Measurements from ENCODE around the gene SLC8A1.

The SLC8A1 gene

DNA sequence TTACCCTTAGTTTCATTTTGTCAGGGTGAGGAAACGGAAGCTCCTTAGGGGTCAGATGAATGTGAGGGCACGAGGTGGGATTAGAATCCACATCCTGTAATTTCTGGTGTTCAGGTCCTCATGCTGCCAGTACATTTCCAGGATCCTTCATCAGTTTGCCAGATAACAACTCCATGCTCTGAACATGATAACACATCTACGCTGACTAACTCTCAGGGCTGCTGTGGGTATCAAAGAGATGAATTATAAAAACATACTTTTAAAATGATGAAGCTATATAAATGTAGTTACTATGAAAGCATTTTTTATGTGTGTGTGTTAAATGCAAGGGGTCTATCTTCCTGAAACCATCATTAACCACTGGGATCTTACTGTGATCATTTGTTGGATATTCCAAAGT, 325.9 kb downstream of the SLC8A1 start:
- Histone ChIP-seq H3K4me3 (ENCODE audit: insufficient read depth, low read depth, low read length, poor library complexity, severe bottlenecking) (no peak overlapping the region), H3K4me1 (ENCODE audit: control insufficient read depth, insufficient read depth, low read length, poor library complexity, severe bottlenecking) (no peaks in the 10 kb centered on the region), H3K9me3 (ENCODE audit: control insufficient read depth, low read length) (no peaks in the 10 kb centered on the region), H3K36me3 (ENCODE audit: control insufficient read depth, insufficient read depth, low read length) (no peaks in the 10 kb centered on the region), H3K27me3 (replicated peaks; ENCODE audit: control insufficient read depth, insufficient read depth, low read length, poor library complexity, severe bottlenecking) (no peaks in the 10 kb centered on the region), H3K27ac (ENCODE audit: insufficient read depth, low read length, poor library complexity, severe bottlenecking) (no peak overlapping the region)
- DNase-seq: no peak

DNA sequence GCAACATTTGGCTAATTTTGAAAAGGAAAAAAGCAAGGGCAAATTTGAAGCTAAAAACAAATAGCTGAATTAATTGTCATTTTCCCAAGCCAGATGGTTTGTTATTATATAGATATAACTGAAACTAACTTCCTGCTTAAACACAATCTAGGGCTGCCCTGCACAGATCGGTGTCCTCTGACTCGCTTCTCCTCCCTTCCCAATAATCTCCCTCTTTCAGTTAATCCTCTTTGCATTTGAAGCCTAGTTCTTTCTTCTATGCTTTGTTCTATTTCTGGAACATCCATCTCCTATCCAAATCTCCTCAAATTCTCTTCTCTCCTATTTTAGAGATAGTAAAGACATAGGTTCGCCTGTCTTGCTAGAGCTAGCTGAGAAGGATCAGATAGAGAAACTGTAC, 328.1 kb downstream of the SLC8A1 start:
- H3K36me3 ChIP-seq (ENCODE audit: control insufficient read depth, insufficient read depth, low read length): no peaks in the 10 kb centered on the region
- no peaks in the 10 kb centered on the region for H3K27me3 ChIP-seq (replicated peaks; ENCODE audit: control insufficient read depth, insufficient read depth, low read length, poor library complexity, severe bottlenecking)
- no peaks in the 10 kb centered on the region for H3K9me3 ChIP-seq (ENCODE audit: control insufficient read depth, low read length)
- H3K4me3 ChIP-seq (ENCODE audit: insufficient read depth, low read depth, low read length, poor library complexity, severe bottlenecking): no peak overlapping the region
- H3K27ac ChIP-seq (ENCODE audit: insufficient read depth, low read length, poor library complexity, severe bottlenecking): no peak overlapping the region
- H3K4me1 ChIP-seq (ENCODE audit: control insufficient read depth, insufficient read depth, low read length, poor library complexity, severe bottlenecking): no peaks in the 10 kb centered on the region
- DNase-seq: no peak

DNA sequence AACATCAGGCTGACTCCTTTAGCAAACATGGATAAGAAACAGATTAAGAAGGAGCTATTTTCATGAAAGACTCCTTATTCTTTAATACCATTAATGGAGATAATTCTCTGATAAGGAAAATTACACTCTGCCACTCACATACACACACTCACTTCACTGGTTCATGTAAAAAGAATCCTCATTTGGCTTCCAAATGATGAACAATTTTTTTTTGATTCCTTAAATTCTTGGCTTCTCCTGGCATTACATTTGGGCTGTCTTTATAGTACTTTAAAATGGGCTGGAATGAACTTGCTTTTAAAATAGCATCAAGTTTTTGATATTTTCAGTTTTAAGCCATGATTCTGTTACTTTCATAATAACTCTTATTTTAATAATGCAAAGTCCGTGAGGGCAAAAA, 328.6 kb downstream of the SLC8A1 start:
- Histone ChIP-seq H3K27me3 (replicated peaks; ENCODE audit: control insufficient read depth, insufficient read depth, low read length, poor library complexity, severe bottlenecking) (no peaks in the 10 kb centered on the region), H3K4me1 (ENCODE audit: control insufficient read depth, insufficient read depth, low read length, poor library complexity, severe bottlenecking) (no peaks in the 10 kb centered on the region), H3K36me3 (ENCODE audit: control insufficient read depth, insufficient read depth, low read length) (no peaks in the 10 kb centered on the region), H3K4me3 (ENCODE audit: insufficient read depth, low read depth, low read length, poor library complexity, severe bottlenecking) (no peak overlapping the region), H3K27ac (ENCODE audit: insufficient read depth, low read length, poor library complexity, severe bottlenecking) (no peak overlapping the region), H3K9me3 (ENCODE audit: control insufficient read depth, low read length) (no peaks in the 10 kb centered on the region)
- no peak for DNase-seq

DNA sequence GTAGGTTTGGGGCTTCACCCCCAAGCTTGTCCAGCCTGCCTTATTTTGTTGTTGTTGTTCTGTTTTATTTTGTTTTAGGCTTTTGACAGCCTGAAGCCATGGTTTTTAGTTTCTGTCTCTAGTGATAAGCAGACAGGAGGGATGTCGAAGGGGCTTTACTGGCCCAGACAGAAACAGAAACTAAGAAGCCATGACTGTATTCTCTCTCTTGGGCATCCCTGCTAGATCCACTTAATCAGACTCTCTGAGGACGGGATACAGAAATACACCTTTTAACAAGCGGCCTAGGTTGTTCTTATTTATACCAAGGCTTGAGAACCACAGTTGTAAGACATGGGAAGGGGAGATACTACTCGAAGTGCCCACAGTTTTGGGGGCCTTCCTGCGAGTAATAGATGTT, 330.9 kb downstream of the SLC8A1 start:
- no peak overlapping the region for H3K4me3 ChIP-seq (ENCODE audit: insufficient read depth, low read depth, low read length, poor library complexity, severe bottlenecking)
- H3K4me1 ChIP-seq (ENCODE audit: control insufficient read depth, insufficient read depth, low read length, poor library complexity, severe bottlenecking): no peaks in the 10 kb centered on the region
- H3K9me3 ChIP-seq (ENCODE audit: control insufficient read depth, low read length): no peaks in the 10 kb centered on the region
- no peak for DNase-seq
- H3K27me3 ChIP-seq (replicated peaks; ENCODE audit: control insufficient read depth, insufficient read depth, low read length, poor library complexity, severe bottlenecking): no peaks in the 10 kb centered on the region
- no peaks in the 10 kb centered on the region for H3K36me3 ChIP-seq (ENCODE audit: control insufficient read depth, insufficient read depth, low read length)
- no peak overlapping the region for H3K27ac ChIP-seq (ENCODE audit: insufficient read depth, low read length, poor library complexity, severe bottlenecking)

DNA sequence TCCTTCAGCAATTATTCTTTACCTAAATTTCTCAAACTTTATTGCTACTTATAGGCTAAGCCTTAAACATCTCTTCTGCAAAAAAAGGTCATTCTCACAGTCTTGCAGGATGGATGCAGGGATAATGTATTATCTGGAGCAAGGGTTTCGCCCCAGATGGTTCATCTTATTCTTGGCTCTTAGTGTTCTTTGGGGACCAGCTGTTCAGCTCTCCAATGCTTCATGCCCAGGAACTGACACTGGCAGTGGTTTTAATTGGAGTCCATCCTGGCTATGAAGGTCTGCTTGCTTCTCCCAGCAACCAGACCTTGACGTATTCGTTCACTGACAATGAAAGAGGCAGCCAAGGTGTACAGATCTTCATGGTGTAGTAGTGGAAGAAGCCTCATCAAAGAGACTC, 331.9 kb downstream of the SLC8A1 start:
- no peak overlapping the region for H3K27ac ChIP-seq (ENCODE audit: insufficient read depth, low read length, poor library complexity, severe bottlenecking)
- no peaks in the 10 kb centered on the region for H3K27me3 ChIP-seq (replicated peaks; ENCODE audit: control insufficient read depth, insufficient read depth, low read length, poor library complexity, severe bottlenecking)
- H3K9me3 ChIP-seq (ENCODE audit: control insufficient read depth, low read length): no peaks in the 10 kb centered on the region
- no peaks in the 10 kb centered on the region for H3K36me3 ChIP-seq (ENCODE audit: control insufficient read depth, insufficient read depth, low read length)
- H3K4me3 ChIP-seq (ENCODE audit: insufficient read depth, low read depth, low read length, poor library complexity, severe bottlenecking): no peak overlapping the region
- H3K4me1 ChIP-seq (ENCODE audit: control insufficient read depth, insufficient read depth, low read length, poor library complexity, severe bottlenecking): no peaks in the 10 kb centered on the region
- DNase-seq: no peak

DNA sequence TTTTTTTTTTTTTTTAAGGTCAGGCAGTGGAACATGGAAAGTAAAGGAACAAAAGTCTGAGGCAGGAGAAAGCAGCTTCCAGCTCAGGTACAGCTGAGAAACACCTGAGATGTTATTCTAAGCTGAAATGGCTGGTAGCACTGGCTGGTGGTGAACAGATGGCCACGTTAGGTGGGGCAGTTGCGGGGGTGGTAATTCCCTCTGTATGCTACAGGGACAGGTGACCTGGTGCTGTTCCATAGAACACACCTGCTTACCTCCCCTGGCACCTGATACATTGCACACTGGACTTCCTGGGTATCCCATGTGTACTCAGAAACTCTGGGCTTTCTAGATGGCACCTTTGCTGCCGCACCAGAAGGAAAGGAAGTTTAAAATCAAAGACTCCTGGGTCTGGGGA, 333.3 kb downstream of the SLC8A1 start:
- no peaks in the 10 kb centered on the region for H3K36me3 ChIP-seq (ENCODE audit: control insufficient read depth, insufficient read depth, low read length)
- H3K9me3 ChIP-seq (ENCODE audit: control insufficient read depth, low read length): no peaks in the 10 kb centered on the region

DNA sequence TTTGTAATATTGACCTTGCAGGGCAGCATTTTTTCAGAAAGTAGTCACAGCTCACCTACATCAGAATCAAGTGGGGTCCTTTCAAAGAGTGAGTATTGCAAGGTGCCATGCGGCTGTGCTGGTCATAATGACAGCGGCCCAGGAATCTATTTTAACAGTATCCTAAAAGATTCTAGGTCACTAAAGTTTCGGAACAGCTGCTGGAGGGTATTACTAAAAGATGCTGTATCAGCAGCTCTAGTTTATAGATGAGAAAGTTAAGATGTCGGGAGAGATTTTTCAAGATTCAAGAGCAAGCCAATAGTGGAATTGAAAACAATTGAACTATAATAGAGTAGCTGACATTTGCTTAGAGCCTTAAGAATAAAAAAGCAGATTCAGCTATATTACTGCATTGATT, 336.0 kb downstream of the SLC8A1 start:
- no peaks in the 10 kb centered on the region for H3K4me1 ChIP-seq (ENCODE audit: control insufficient read depth, insufficient read depth, low read length, poor library complexity, severe bottlenecking)
- no peak overlapping the region for H3K27ac ChIP-seq (ENCODE audit: insufficient read depth, low read length, poor library complexity, severe bottlenecking)
- H3K4me3 ChIP-seq (ENCODE audit: insufficient read depth, low read depth, low read length, poor library complexity, severe bottlenecking): no peak overlapping the region
- H3K36me3 ChIP-seq (ENCODE audit: control insufficient read depth, insufficient read depth, low read length): no peaks in the 10 kb centered on the region
- H3K27me3 ChIP-seq (replicated peaks; ENCODE audit: control insufficient read depth, insufficient read depth, low read length, poor library complexity, severe bottlenecking): no peaks in the 10 kb centered on the region
- no peaks in the 10 kb centered on the region for H3K9me3 ChIP-seq (ENCODE audit: control insufficient read depth, low read length)
- DNase-seq: no peak

More for the DNA sequence above, 333.3 kb downstream of the SLC8A1 start:
- no peak for DNase-seq
- H3K27me3 ChIP-seq (replicated peaks; ENCODE audit: control insufficient read depth, insufficient read depth, low read length, poor library complexity, severe bottlenecking): no peaks in the 10 kb centered on the region
- H3K4me1 ChIP-seq (ENCODE audit: control insufficient read depth, insufficient read depth, low read length, poor library complexity, severe bottlenecking): no peaks in the 10 kb centered on the region
- no peak overlapping the region for H3K4me3 ChIP-seq (ENCODE audit: insufficient read depth, low read depth, low read length, poor library complexity, severe bottlenecking)
- H3K27ac ChIP-seq (ENCODE audit: insufficient read depth, low read length, poor library complexity, severe bottlenecking): no peak overlapping the region

DNA sequence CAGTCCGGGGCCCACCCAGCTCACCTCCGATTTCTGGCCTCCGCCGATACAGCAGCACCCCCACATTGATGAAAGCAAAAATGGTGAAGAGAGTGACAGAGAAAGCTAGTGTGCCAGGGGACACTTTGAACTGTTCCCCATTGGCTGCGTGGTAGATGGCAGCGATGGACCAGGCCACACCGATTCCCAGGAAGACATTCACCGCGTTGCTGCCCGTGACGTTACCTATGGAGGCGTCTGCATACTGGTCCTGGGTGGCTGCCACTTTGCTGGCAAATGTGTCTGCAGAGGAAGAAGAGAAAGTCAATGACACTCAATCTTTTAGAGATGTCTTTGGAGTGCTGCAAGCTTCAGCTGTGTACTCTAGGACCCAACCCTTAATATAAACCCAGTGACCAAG, 336.5 kb downstream of the SLC8A1 start:
- Histone ChIP-seq H3K27ac (ENCODE audit: insufficient read depth, low read length, poor library complexity, severe bottlenecking) (no peak overlapping the region), H3K36me3 (ENCODE audit: control insufficient read depth, insufficient read depth, low read length) (no peaks in the 10 kb centered on the region), H3K4me3 (ENCODE audit: insufficient read depth, low read depth, low read length, poor library complexity, severe bottlenecking) (no peak overlapping the region), H3K9me3 (ENCODE audit: control insufficient read depth, low read length) (no peaks in the 10 kb centered on the region), H3K4me1 (ENCODE audit: control insufficient read depth, insufficient read depth, low read length, poor library complexity, severe bottlenecking) (no peaks in the 10 kb centered on the region), H3K27me3 (replicated peaks; ENCODE audit: control insufficient read depth, insufficient read depth, low read length, poor library complexity, severe bottlenecking) (no peaks in the 10 kb centered on the region)
- DNase-seq: no peak

DNA sequence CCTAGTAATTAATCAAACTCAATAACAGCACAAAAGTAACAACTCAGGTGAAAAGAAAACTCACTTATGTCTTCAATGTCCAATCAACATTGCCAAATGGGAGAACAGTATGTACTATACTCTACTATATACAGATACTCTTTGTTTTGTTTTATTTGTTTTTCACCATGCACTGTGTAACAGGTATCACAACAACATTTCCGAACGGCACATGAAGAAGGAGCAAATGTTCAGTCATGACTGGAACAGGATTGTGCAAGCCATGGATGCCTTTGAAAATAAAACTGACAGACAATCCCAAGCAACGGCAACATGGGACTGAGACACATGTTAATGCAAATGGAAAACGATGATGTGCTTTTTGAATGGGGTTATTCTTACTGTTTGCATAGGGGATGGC, 337.9 kb downstream of the SLC8A1 start:
- Histone ChIP-seq H3K4me1 (ENCODE audit: control insufficient read depth, insufficient read depth, low read length, poor library complexity, severe bottlenecking) (no peaks in the 10 kb centered on the region), H3K9me3 (ENCODE audit: control insufficient read depth, low read length) (no peaks in the 10 kb centered on the region), H3K27me3 (replicated peaks; ENCODE audit: control insufficient read depth, insufficient read depth, low read length, poor library complexity, severe bottlenecking) (no peaks in the 10 kb centered on the region), H3K4me3 (ENCODE audit: insufficient read depth, low read depth, low read length, poor library complexity, severe bottlenecking) (no peak overlapping the region), H3K27ac (ENCODE audit: insufficient read depth, low read length, poor library complexity, severe bottlenecking) (no peak overlapping the region), H3K36me3 (ENCODE audit: control insufficient read depth, insufficient read depth, low read length) (no peaks in the 10 kb centered on the region)
- DNase-seq: no peak

DNA sequence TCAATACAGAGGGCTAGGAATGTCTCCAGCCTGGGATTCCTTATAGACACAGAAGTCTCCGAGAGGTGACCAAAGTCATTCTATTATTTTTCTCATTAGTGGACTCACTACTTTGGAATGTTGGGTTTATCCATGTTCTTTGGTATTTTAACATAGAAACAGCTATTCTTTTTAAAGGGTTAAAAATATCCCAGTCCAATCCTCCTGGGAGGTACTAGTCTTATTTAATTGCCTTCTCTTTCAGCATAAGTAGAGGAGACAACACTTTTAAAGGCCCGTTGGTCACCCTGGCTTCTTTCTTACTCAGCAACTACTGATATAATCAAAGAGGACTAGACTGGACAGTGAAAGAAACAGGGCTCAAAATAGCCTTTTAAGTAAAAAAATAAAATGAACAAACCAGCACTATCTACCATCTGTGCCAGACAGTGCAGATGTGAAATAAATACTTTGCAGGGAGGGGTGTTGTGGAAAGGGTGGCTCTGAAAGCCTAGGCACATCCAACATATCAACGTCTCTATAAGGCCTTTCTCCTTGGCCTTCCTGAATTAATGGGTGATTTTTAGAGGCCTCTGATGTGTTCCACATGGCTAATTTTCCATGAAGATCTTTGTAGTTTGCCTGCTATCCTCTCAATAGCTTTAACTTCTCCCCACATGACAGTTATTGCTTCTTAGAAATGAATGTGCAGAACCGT, 338.5 kb downstream of the SLC8A1 start:
- H3K27me3 ChIP-seq (replicated peaks; ENCODE audit: control insufficient read depth, insufficient read depth, low read length, poor library complexity, severe bottlenecking): no peaks in the 10 kb centered on the region
- no peaks in the 10 kb centered on the region for H3K36me3 ChIP-seq (ENCODE audit: control insufficient read depth, insufficient read depth, low read length)
- H3K9me3 ChIP-seq (ENCODE audit: control insufficient read depth, low read length): no peaks in the 10 kb centered on the region
- no peak overlapping the region for H3K4me3 ChIP-seq (ENCODE audit: insufficient read depth, low read depth, low read length, poor library complexity, severe bottlenecking)
- no peak for DNase-seq
- no peaks in the 10 kb centered on the region for H3K4me1 ChIP-seq (ENCODE audit: control insufficient read depth, insufficient read depth, low read length, poor library complexity, severe bottlenecking)
- H3K27ac ChIP-seq (ENCODE audit: insufficient read depth, low read length, poor library complexity, severe bottlenecking): no peak overlapping the region
